NCI-H2029 treated with DMSO at 0.1 percent for 48 hours (cell line): ENCODE results near the gene TNS3.

Experiments
- DNase-seq: peaks from one replicate; lab custom pipeline; 2025; lab: John Stamatoyannopoulos, UW

Gene TNS3

DNA sequence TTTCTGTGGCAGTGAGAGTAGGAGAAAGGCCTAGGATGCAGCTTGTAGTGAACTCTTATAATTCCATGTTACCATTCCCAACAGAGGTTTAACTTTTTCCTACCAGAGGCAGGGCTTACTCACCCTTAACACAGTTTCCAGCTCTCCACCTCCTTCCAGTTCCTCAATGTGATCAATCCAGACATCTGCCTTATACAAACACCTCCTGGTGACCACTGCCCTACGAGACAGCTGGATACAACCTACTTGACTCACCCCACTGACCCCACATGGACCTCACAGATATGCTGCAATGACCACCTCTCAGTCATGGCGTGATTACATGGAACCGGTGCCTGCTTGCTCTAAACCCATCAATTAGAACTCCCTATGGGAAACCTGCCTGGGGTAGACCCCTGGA, 326.5 kb downstream of the TNS3 start:
- no peak for DNase-seq

DNA sequence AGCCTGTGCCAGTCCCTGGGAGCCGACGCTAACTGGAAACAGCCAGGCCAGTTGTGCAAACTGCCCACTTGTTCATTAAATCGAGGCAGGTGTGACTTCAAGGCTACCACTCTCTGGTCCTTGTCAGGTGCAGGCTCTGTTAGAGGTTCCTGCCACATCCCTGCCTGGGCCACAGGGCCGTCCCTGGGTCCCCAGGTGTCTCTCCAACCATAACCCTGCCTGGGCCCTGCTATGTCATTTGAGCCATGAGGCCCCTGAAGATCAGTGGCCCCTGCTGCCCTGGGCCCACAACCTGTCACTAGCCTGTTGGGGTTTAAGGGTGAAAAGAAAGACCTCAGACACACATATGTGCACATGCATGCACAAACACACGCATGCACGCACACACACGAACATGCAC, 326.9 kb downstream of the TNS3 start:
- DNase-seq: no peak

DNA sequence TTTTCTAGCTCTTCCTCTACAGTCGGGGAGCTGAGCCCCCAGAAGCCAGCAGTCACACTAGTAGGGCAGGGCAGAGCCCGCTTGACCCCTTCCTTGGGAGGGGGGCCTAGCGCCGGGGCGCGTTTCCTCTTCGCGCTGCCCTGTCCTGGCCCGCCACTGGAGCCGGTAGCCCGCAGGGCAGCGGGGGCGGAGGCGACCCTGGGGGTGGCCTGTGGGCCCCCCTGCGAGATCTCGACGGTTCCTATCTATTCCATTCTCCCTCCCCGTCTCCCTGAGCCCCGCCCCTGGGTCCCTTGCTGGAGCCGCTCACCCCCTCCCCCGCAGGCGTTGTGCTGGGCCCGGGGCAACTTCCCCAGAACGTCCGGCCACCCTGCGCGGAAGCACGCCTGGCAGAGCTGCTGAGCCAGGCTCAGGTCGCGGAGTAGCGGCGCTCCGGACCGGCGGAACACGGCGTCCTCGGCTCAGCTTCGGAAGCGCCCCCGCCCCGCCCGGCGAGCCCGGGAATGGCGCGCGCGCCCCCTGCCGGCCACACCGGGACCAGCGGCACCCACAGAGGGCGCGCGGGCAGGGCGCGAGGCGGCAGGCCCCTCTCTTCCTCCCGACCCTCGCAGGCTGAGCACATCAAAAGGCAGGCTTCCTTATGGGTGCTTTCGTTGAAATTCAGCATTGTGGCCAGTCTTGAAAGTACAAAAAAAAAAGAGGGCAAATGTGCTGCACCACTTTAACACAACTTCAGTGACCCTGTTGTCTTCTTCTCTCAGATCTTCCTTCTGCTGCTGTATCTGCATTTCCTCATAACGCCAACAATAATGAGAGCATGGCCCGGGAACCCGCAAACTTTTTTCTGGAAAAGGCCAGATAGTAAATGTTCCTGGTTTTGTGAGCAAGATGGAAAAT, 327.6 kb downstream of the TNS3 start:
- no peak for DNase-seq

DNA sequence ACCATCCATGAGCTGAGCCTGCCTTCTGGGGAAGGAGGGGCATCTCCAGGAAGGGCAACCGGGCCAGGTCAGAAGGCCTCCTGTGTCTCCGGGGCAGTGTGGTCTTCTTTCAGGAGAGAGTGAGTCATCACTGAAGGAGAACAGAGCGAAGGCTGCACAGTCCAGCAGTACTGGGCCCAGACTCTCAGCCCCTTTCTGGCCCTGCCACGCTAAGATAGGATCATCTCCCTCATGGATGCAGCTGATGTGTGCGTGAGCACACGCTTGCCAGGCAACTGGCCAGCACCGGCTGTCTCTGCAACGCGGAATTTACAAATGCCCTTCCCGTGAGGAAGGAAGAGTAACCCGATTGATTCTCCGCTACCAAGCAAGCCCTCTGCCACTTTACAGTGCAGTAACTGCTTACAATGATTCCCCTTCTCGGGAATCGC, 328.2 kb downstream of the TNS3 start:
- no peak for DNase-seq

DNA sequence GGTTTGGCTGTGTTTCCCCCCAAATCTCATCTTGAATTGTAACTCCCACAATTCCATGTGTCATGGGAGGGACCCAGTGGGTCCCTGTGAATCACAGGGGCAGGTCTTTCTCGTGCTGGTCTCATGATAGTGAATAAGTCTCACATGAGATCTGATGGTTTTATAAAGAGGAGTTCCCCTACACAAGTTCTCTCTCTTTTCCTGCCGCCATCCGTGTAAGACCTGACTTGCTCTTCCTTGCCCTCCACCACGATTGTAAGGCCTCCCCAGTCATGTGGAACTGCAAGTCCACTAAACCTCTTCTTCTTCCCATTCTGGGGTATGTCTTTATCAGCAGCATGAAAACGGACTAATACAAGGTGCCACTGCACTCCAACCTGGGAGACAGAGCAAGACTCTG, 329.2 kb downstream of the TNS3 start:
- DNase-seq: no peak

DNA sequence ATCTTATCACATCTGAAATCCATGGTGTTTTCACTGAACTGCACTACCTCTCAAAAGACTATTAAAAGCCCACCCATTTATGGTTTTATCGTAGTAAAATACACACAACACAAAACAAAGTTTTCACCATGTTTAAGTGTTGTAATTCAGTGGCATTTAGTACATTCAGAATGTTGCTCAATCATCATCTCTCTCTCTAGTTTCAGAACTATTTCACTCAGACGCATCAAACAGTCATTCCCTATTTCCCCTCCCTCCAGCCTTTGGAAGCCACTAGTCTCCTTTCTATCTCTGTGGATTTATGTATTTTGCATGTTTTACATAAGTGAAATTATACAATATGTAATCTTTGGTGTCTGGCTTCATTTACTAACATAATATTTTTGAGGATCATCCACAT, 332.6 kb downstream of the TNS3 start:
- no peak for DNase-seq

DNA sequence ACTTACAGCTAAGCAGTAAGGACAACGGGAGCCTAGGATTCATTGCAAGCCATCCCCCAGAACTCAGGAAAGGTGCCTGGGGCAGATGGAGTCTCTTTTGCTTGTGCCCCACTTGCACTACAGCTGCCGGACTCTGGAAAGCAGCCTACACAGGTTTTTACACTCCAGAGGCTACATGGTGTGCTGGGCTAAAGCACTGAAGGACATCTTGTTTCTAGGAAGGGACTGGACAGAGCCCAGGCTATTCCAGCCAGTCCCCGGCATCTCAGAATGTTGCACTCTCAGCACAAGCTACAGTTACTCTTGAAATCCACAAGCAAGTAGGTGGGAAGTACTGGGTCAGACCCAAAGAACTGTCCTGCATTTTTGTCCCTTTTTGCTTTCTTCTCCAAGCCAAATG, 333.1 kb downstream of the TNS3 start:
- no peak for DNase-seq

DNA sequence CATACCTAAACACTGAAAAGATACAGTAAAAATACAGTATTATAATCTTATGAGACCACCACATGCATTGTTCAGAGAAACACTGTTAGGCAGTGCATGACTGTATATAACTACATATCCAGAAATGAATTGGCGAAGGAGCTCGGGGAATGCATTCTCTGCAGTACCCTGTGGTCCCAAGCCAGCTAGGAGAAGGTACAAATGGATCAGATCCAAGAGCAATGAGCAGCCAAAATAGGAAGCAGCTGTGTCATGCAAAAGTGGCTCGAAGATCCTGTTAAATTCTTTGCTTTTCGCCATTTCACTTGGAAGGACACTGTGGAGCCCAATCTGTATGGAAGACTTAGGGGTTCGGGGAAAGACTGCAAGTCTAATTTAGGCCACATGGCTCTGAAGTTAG, 334.8 kb downstream of the TNS3 start:
- DNase-seq: no peak

DNA sequence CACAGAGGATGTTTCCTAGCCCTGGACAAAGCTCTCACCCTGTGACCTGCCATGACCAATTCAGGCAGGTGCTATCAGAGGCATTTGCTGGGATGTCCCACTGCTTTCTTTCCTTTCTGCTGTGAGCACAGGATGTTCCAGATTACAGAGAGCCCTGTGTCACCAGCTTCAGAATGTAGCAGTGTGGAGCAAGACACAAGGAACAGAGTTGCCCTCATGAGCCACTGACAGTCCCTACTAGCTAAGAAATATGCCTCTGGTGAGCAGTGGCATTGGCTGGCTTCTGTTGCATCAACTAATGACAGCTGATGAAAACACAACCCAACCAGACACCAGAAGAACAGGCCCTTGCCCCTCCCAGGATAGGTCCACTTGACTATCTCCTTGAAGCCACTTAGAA, 337.2 kb downstream of the TNS3 start:
- DNase-seq: no peak

DNA sequence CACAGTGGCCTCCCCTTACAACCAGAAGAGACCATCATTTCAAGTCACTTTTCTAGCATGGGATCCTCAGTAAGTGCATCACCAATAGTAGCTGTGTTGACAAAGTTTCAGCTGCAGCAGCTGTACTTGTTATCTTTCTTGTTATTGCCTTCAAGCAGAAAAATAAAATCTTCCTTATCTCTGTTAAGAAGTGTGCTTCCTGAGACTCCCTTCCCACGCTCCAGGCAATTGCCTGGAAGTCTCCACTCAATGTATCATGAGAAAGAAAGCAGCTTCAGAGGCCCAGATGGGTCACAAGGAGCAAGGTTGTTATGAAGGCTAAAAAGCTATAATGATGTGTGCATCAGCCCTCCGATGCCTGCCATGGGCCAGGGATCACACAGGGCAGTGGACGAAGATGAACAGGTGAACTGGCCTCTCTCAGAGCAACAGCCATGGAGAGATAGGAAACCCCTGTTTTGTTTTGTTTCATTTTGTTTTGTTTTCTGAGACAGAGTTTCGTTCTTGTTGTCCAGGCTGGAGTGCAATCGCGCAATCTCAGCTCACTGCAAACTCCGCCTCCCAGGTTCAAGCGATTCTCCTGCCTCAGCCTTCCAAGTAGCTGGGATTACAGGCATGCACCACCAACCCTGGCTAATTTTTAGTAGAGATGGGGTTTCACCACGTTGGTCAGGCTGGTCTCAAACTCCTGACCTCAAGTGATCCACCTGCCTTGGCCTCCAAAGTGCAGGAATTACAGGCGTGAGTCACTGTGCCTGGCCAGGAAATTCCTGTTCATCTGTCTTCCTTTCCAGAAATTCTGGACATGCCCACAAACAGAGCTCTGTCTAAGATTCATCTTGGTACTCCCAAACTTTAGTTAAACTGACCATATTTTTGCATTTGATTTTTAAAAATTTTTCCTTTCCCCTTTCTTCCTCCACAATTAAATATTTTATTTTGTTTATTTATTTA, 340.5 kb downstream of the TNS3 start:
- no peak for DNase-seq

DNA sequence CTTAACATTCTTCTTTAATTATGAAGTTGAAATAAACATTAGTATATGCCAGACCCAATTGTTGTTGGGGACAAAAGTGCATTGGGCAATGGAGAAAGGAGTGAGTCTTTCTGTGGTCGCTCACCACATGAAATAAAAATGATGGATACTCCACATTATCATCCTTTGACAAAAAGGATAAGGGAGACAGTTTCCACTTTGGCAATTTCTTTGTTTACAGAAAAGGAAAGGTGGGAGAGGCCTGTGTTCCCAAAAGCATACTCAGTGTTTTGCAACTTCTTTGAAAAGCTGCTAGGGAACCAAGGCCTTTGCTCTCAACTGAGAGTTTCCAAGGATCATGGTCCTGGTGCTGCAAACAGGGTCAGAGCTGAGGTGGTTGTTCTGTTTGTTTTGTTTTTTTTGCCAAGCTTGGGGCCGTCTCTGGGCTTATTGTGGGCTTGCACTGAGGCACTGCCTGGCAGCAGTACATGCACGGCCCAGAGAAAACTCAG, 341.9 kb downstream of the TNS3 start:
- DNase-seq: no peak

DNA sequence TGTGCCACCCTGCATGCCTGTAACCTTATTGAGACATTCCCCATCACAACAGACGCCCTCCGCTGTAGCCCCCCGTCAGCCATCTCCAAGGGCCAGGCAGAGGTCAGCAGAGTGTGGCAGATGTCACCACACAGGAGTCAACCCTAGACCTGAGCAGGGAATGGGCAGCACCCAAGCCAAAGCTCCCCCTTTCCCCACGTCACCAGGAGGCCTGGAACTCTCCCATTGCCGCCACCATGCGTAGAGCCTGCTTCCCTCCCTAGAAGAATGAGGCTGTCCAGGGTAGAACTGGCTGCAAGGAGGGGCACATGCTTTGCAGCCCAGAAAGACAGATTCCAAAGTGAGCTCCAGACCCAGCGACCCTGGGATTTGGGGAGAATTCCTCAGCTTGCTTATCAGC, 342.9 kb downstream of the TNS3 start:
- DNase-seq: no peak

DNA sequence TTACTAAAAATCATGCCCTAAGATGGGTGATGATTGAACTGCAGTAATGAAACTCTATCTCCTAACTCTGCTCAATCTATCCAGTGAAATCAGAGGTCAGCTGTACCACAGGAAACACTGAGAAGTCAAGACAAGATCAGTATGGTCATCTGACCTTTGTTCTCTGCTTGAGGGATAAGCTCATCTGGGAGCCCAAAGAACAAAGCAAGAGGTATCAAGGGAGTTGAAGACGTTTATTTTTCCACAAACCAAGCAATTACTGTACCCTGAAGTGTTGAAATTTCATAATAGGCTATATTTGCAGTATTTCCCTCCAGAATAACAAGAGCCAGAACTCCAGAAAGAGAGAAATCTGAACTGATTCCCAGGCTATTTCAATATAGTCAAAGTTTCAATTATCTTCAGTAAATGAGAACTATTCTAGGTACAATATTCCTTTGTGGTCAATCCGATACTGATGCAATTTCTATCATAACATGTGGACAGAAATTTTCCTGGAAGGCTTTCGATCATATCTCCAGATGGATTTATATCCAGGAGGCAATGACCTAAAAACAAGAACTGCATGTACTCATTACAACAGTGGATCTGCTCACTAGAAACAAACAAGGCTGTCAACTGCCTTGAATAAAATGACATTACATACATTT, 345.3 kb downstream of the TNS3 start:
- no peak for DNase-seq

DNA sequence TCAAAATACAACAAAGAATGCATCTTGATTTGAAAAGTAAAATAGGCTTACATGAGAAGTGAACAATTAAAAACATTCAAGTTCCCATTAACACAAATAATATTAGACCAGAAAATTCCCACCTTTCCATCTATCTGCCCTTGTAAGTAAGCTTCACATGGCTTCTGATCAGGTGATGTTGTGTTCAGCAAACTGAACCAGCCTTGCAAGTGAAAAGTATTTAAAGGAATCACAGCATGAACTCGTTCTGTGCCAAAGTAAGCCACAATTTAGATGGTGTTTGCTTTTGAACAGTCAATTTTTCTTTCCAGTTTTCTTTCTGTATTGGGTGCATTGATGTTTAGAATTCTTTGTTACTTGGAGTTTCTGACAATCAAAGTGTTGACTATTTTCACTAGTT, 347.9 kb downstream of the TNS3 start:
- DNase-seq: no peak

DNA sequence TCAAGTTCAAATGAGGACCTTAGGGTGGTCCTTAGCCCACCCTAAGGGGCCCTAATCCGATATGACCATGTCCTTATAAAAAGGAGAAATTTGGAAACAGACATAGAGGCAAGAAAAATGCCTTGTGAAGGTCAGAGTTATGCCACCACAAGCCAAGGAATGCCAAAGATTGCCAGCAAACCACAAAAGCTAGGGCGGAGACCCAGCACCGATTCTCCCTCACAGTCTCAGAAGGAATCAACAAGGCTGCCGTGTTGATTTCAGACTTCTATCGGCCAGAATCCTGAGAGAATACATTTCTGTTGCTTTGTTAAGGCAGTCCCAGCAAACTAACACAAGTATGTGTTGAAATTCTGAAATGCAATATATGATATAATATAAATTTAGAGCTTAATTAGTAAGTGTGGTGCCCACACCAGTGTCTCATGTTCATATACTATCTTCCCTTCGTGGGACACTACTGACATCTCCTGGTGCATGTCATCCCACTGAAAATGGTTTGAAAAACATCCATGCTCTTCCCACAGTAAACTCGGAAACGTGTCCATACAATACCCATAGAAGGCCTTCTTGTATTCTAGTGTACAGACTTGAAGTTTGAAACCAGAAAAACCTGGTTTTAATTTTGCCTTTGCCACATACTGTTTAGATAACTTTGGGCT, 349.0 kb downstream of the TNS3 start:
- DNase-seq: no peak

DNA sequence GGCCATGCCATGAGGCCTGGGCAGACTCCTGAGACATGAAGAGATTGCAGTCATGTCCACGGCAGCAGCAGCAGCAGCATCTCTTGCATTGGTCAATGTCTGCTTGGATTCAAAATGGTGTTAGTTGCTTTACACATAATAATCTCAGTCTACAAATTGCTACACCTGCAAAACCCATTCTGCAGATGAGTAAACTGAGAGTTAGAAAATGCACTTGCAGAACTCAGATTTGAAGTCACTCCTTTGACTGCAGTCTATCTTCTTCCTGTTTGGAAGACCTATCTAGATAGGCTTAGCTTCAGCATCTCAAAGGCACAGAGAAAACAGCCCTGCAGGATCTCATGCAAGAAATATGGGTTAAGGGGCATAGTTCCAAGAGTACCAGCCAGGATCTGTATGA, 350.3 kb downstream of the TNS3 start:
- DNase-seq: no peak

DNA sequence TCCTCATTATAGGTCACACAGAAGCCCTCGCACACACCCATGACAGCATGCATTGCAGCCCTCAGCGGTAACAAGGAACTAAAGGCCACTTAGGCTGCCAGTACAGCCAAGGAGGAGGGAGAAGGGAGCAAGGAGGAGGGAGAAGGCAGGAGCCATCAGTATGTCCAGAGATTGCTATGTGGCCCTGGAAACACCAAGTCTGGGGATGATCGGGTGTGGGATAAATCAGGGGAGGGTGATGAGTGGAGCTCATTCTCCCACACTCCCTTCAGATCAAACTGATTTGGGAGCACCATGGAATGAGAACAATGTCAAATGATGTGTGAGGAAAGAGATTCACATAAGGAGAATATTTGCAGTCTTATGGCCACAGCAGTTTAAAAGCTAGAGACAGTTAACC, 350.9 kb downstream of the TNS3 start:
- DNase-seq: no peak

DNA sequence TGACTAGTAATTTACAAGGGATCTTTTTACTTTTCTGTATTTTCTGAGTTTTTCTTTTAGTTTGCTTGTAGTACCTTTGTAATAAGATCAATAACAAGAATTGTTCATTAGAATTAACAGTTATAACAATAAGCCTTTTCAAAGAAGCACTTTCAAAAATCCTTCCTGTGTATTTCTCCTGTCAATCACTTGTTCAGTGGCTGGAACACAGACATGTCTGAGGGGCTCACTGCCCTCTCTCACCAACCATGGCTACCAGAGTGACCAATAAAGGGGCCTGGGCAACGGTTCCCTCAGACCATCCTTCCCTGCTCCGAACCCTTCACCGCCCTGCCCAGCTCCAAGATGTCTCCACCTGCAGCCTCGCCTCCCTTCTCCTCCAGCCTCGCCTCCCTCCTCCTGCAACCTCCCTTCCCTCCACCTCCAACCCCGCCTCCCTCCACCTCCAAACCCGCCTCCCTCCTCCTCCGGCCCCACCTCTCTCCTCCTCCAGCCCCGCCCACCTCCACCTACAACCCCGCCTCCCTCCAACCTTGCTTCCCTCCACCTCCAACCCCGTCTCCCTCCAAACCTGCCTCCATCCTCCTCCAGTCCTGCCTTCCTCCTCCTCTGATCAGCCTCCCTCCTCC, 353.4 kb downstream of the TNS3 start:
- no peak for DNase-seq

DNA sequence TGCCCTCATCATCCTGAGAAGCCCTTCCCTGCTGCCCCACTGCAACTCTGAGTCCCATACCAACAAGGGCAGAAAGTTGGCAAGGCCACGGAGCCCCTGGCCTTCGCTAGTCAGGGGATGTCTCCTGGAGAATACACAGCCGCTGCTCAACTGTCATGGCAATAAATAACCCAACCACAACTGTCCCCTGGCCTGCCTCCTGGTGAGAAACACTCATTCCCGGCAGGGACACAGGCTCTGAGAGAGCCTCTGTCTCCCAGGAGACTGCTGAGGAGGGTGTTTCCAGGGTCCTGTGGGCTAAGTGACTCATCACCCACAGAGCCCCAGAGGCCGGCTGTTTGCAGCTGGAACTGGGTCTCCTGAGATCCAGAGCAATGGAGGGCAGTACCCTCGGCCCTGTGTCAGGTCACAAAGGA, 354.1 kb downstream of the TNS3 start:
- no peak for DNase-seq

DNA sequence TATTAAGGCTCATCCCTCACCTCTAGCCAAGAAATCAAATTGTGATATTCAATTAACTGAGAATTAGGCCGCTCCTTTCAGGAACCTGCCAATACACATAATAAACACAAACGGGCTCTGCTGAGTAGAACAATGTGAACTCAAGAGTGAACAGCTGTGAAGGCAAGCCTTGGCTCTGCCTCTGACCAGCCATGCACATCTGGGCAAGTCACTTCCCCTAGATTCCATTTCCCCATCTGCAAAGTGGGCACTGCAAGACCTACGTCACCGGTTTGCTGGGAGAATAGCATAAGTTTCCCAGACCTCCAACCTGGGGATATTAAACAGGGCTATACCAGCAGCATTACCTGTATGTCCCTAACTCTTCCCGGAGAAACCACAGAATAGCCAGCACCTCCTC, 355.2 kb downstream of the TNS3 start:
- no peak for DNase-seq

DNA sequence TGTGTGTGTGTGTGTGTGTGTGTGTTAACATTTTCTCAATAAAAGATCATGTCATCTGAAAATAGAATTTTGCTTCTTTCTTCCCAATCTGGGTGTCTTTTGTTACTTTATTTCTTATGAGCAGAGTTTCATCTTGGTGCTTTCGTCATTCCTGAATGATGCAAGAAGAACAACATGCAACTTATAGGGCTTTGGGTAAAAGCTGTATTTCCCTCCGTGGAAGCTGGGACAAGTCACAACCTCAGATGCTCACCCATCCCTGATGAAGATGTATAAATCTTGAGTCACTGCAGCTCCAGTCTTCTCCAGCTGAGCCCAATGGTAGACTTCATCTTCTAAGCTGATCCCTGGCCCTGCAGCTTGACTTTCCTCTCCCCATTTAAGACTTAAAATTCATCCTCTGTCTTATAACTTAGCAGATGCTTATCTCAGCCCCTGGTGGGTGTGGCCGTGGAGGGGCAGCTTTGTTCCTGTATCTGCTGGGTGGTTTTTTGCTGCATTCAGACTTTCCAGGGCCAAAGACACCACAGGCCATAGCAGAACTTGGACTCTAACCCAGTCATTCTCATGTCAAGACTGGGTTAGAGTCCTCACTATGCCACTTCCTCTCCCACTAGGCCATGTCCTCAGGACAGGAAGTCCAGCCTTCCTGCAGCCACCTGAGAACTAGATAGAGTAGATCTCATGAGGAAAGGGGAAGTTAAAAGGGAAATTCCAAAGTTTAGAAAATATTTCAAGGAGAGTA, 356.4 kb downstream of the TNS3 start:
- DNase-seq: no peak
